OCI-LY3 (cell line): ENCODE data around the gene KCNK7.

Experiments
- H2AFZ ChIP-seq: fragments of 200-600, 300-600 bp; shearing (Covaris generic); 2 replicates; pipeline ENCODE4 v1.6.0; 2014; ENCODE audit warnings: antibody characterized with exemption, low read depth, low read length
- H3K27ac ChIP-seq: fragments of 200-600, 300-600 bp; sonication (generic); 2 replicates; pipeline ENCODE4 v1.5.1; 2014; ENCODE audit warnings: mild to moderate bottlenecking, low read length, moderate library complexity, mixed read lengths
- H3K27me3 ChIP-seq: fragments of 200-600, 300-600 bp; sonication (generic); 2 replicates; pipeline ENCODE4 v1.6.1; 2014; ENCODE audit warnings: low read depth, low read length, mixed read lengths
- H3K36me3 ChIP-seq: fragments of 200-600, 300-600 bp; sonication (generic); replicated peaks from 2 replicates; pipeline ENCODE3; 2014; ENCODE audit warnings: low read depth, low read length, mixed read lengths
- H3K4me1 ChIP-seq: fragments of 300-600, 200-600 bp; sonication (generic); 2 replicates; pipeline ENCODE4 v1.6.1; 2014; ENCODE audit warnings: low read length, mixed read lengths
- H3K4me2 ChIP-seq: fragments of 200-600, 300-600 bp; sonication (generic); 2 replicates; pipeline ENCODE4 v1.6.1; 2014; ENCODE audit warnings: low read length, mixed read lengths
- H3K4me3 ChIP-seq: fragments of 300-600, 200-600 bp; sonication (generic); 2 replicates; pipeline ENCODE4 v1.5.1; 2014; ENCODE audit warnings: antibody characterized with exemption, mild to moderate bottlenecking, low read length, moderate library complexity
- H3K79me2 ChIP-seq: fragments of 300-600, 200-600 bp; shearing (Covaris generic); 2 replicates; pipeline ENCODE4 v1.6.1; 2014; ENCODE audit warnings: mild to moderate bottlenecking, low read length, mixed read lengths
- H3K9ac ChIP-seq: fragments of 300-600, 200-600 bp; shearing (Covaris generic); 2 replicates; pipeline ENCODE4 v1.6.0; 2014; ENCODE audit warnings: mild to moderate bottlenecking, low read length, moderate library complexity
- H3K9me3 ChIP-seq: fragments of 200-600, 300-600 bp; shearing (Covaris generic); 2 replicates; pipeline ENCODE4 v1.6.1; 2014; ENCODE audit warnings: low read length, mixed read lengths; ENCODE audit not compliant: insufficient read depth
- H4K20me1 ChIP-seq: fragments of 200-600, 300-600 bp; sonication (generic); 2 replicates; pipeline ENCODE4 v1.6.1; 2016; ENCODE audit warnings: low read length, mixed read lengths; ENCODE audit not compliant: insufficient read depth
- EZH2phosphoT487 ChIP-seq: fragments of 200-600 bp; shearing (Covaris generic); IDR thresholded peaks from 2 replicates; pipeline ENCODE4 v1.6.1; 2018; ENCODE audit warnings: antibody characterized with exemption, mixed run types, low read depth
- TF ChIP-seq, protein P1 (sequence below): fragments of 200-600, 300-600 bp; sonication (generic); IDR thresholded peaks from 2 replicates; pipeline ENCODE4 v1.5.1; 2014; ENCODE audit warnings: antibody characterized with exemption, low read length, low read depth

KCNK7 gene

DNA sequence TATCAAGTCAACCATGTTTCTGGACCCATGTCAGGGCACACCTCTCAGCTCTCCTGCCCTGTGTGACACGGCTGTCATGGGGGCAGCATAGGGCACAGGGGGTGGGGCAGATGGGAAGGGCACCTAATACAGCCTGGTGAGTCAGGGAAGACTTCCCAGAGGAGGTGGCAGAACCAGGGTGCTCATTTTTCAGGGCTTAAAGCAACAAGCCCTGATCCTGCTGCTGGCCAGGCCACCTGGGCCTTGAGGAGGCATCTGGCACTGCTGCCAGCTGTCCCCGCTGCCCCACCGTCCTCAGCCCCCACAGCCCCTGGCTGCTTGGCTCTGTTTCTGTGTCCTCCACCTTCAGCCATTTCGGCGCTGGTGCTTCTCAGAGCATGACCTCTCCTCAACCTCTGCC, 14.1 kb upstream of the KCNK7 start:
- no peak overlapping the region for H3K4me2 ChIP-seq
- H3K4me3 ChIP-seq: no peak overlapping the region
- no peak overlapping the region for H2AFZ ChIP-seq
- H3K27me3 ChIP-seq: no peaks in the 10 kb centered on the region
- H4K20me1 ChIP-seq: peaks cover 4% of the 10 kb centered on the region
- H3K27ac ChIP-seq: no peak overlapping the region
- peaks cover 38% of the 10 kb centered on the region for H3K36me3 ChIP-seq
- TF ChIP-seq, protein P1, sequence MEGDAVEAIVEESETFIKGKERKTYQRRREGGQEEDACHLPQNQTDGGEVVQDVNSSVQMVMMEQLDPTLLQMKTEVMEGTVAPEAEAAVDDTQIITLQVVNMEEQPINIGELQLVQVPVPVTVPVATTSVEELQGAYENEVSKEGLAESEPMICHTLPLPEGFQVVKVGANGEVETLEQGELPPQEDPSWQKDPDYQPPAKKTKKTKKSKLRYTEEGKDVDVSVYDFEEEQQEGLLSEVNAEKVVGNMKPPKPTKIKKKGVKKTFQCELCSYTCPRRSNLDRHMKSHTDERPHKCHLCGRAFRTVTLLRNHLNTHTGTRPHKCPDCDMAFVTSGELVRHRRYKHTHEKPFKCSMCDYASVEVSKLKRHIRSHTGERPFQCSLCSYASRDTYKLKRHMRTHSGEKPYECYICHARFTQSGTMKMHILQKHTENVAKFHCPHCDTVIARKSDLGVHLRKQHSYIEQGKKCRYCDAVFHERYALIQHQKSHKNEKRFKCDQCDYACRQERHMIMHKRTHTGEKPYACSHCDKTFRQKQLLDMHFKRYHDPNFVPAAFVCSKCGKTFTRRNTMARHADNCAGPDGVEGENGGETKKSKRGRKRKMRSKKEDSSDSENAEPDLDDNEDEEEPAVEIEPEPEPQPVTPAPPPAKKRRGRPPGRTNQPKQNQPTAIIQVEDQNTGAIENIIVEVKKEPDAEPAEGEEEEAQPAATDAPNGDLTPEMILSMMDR: no peak
- no peak for TF ChIP-seq EZH2phosphoT487
- H3K4me1 ChIP-seq: peaks cover 13% of the 10 kb centered on the region
- H3K79me2 ChIP-seq: peaks cover 43% of the 10 kb centered on the region
- no peak overlapping the region for H3K9ac ChIP-seq
- H3K9me3 ChIP-seq: no peaks in the 10 kb centered on the region

DNA sequence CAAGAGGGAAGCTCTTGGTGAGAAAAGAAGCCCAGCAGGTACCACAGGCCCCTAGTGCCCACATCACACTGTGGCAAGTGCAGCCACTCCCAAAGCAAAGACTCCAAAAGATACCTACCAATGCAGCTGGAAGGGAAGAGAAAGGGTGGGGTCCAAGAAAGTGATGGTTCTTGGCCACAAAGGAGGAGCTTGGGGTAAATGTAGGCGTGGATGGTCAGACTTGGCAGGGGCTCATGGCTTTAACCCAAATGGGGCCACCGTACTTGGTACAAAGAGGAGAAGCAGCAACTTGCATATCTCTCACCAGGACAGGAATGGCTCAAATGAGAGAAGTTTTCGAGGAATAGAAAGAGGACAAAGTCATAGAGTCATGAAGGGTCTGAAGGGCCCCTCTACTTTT, 13.6 kb upstream of the KCNK7 start:
- peaks cover 4% of the 10 kb centered on the region for H4K20me1 ChIP-seq
- peaks cover 39% of the 10 kb centered on the region for H3K79me2 ChIP-seq
- H3K4me2 ChIP-seq: no peak overlapping the region
- H3K27ac ChIP-seq: no peak overlapping the region
- H3K27me3 ChIP-seq: no peaks in the 10 kb centered on the region
- TF ChIP-seq, protein P1: no peak
- TF ChIP-seq EZH2phosphoT487: no peak
- no peaks in the 10 kb centered on the region for H3K9me3 ChIP-seq
- no peak overlapping the region for H3K9ac ChIP-seq
- H3K4me3 ChIP-seq: no peak overlapping the region
- H3K36me3 ChIP-seq: peaks cover 42% of the 10 kb centered on the region
- peaks cover 13% of the 10 kb centered on the region for H3K4me1 ChIP-seq
- H2AFZ ChIP-seq: no peak overlapping the region

DNA sequence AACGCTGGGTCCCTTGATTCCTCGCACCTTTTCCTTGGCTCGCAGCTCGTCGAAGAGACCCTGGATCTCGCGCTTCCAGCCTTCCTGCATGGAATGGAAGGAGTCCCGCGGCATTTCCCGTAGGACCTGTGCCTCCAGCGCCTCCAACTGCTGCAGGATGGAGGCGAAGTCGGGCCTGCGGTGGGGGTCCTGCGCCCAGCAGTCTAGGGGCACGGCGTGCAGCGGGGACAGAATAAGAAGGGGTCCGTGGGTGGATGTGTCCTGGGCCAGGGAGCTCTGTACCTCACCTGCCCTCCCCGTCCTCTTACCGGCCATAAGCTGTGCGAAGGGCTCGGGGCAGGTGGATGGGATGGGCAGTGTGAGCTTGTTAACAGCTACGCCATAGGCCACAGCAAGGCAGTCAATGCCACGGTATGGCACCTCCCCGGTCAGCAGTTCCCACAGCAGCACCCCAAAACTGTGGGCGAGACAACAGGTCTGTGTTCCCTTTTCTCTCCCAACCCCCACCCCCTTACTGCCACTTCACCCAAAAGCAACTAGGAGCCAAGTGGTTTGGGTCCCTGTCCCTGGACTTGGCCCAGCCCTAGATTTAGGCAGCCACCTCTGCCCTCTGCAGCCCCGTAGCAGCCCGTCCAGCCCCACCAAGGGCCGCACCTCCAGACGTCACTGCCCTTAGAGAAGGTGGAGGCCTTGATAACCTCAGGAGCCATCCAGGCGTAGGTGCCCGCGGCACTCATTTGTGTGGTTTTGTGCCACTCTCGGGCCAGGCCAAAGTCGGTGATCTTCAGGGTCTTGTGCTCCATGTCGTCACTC, 12.2 kb upstream of the KCNK7 start:
- H4K20me1 ChIP-seq: peaks cover 4% of the 10 kb centered on the region
- TF ChIP-seq, protein P1: no peak
- no peak for TF ChIP-seq EZH2phosphoT487
- H3K9me3 ChIP-seq: no peaks in the 10 kb centered on the region
- peaks cover 49% of the 10 kb centered on the region for H3K36me3 ChIP-seq
- no peak overlapping the region for H3K4me2 ChIP-seq
- no peak overlapping the region for H3K27ac ChIP-seq
- no peak overlapping the region for H3K4me3 ChIP-seq
- H3K4me1 ChIP-seq: peaks cover 6% of the 10 kb centered on the region; the same call in 1 of the 2 replicates
- H3K79me2 ChIP-seq: peaks cover 24% of the 10 kb centered on the region
- H3K27me3 ChIP-seq: no peaks in the 10 kb centered on the region
- no peak overlapping the region for H2AFZ ChIP-seq
- H3K9ac ChIP-seq: no peak overlapping the region

DNA sequence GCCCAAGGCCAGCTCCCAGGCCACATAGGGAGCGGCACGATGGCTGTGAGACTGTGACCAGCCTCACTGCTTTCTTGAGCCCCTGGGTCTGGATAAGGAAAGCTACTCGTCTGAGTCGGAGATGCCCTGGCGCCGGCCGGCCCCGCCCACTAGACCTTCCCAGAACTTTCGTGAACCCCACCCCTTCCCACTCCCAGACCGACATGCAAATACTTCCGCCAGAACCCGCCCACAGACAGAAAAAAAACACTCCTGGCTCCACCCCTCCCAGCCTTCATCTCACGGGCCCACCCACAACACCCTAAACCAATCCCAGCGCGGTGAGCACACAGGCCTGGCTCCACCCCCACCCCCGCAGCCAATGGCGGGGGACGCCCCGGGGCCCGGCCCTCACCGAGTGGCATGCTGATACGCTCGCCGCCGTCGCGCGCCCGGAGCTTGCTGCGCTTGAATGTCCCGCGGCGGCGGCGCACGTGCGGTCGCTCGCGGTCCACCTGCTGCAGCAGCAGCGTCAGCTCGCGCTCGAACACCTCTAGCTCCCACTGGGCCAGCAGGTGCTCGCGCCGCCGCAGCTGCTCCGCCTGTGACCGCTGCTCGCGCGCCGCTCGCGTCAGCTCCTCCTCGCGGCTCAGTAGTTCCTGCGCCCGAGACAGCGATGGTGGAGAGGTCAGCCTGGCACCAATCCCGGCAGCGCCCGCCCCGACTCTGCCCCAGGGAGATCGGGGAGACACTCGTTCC, 11.4 kb upstream of the KCNK7 start:
- peaks cover 4% of the 10 kb centered on the region for H4K20me1 ChIP-seq
- H3K9me3 ChIP-seq: no peaks in the 10 kb centered on the region
- H3K79me2 ChIP-seq: peaks cover 17% of the 10 kb centered on the region
- no peaks in the 10 kb centered on the region for H3K27me3 ChIP-seq
- no peak for TF ChIP-seq EZH2phosphoT487
- TF ChIP-seq, protein P1: no peak
- no peak overlapping the region for H2AFZ ChIP-seq
- no peak overlapping the region for H3K4me3 ChIP-seq
- H3K36me3 ChIP-seq: peaks cover 49% of the 10 kb centered on the region
- no peak overlapping the region for H3K4me2 ChIP-seq
- no peaks in the 10 kb centered on the region; the same call in 1 of the 2 replicates for H3K4me1 ChIP-seq
- H3K9ac ChIP-seq: no peak overlapping the region
- H3K27ac ChIP-seq: no peak overlapping the region
